Measurements from ENCODE around the gene TULP1. TPM values are rescaled to one million over a fixed set of nuclear protein-coding genes. Genes with fewer than 3 reads are reported as not detected.
"Not testable (repeated sequence)": the region's sequence is repeated elsewhere in the genome, so short reads cannot be mapped to it uniquely, and the experiment has no call there.

The TULP1 gene
- total and polyA plus RNA-seq, 10 donors, result 0.03 to 0.09 (median 0.04) TPM; not detected in 7

GRCh38 chr6:35541836-35542235 lies 29.1 kb upstream of the TULP1 start:
- no peak overlapping the region for H3K27ac ChIP-seq
- intact Hi-C loops (cut with DNase I; ENCODE audit: low total_unique reads), result no loop called here
- H3K36me3 ChIP-seq, result no peaks in the 10 kb centered on the region
- H3K9me3 ChIP-seq, result peaks cover 0 to 21% (median 4%) of the 10 kb centered on the region in 8 donors
- 84 to 94% (median 86%) methylated on average over 2 of the region's 2 CpGs for WGBS, 5 donors
- H3K27me3 ChIP-seq (replicated peaks in 1 of 7), result no peaks in the 10 kb centered on the region
- no peak for TF ChIP-seq CTCF (IDR thresholded peaks at IDR 0.05 in 8 of 11, conservative IDR thresholded peaks at IDR 0.05 in 3 of 11)
- no peak for TF ChIP-seq POLR2AphosphoS5 (IDR thresholded peaks at IDR 0.05)
- TF ChIP-seq POLR2A (IDR thresholded peaks at IDR 0.05), result no peak
- peak; percentile 8 for DNase-seq
- no peaks in the 10 kb centered on the region for H3K4me1 ChIP-seq
- no peak overlapping the region for H3K4me3 ChIP-seq

GRCh38 chr6:35539223-35539622 lies 26.5 kb upstream of the TULP1 start:
- TF ChIP-seq POLR2A (IDR thresholded peaks at IDR 0.05), result no peak
- no peak for TF ChIP-seq CTCF (IDR thresholded peaks at IDR 0.05 in 8 of 11, conservative IDR thresholded peaks at IDR 0.05 in 3 of 11)
- no peak for TF ChIP-seq POLR2AphosphoS5 (IDR thresholded peaks at IDR 0.05)
- Histone ChIP-seq H3K27me3 (replicated peaks in 1 of 7) (peaks cover 0 to 10% (median 0%) of the 10 kb centered on the region in 7 donors), H3K9me3 (peaks cover 0 to 21% (median 4%) of the 10 kb centered on the region in 8 donors), H3K4me3 (no peak overlapping the region), H3K27ac (no peak overlapping the region), H3K36me3 (no peaks in the 10 kb centered on the region), H3K4me1 (no peaks in the 10 kb centered on the region)
- 85 to 93% (median 90%) methylated on average over 3 of the region's 3 CpGs for WGBS, 5 donors
- intact Hi-C loops (cut with DNase I; ENCODE audit: low total_unique reads), result no loop called here
- DNase-seq, result no peak

- H3K27ac ChIP-seq; intact Hi-C loops (cut with DNase I; ENCODE audit: low total_unique reads); DNase-seq; H3K36me3 ChIP-seq; H3K4me3 ChIP-seq; H3K9me3 ChIP-seq; H3K4me1 ChIP-seq; H3K27me3 ChIP-seq (replicated peaks in 1 of 7): not testable (repeated sequence)
- WGBS, 5 donors, result 70 to 92% (median 91%) methylated on average over 6 of the region's 6 CpGs
Measured at GRCh38 chr6:35535847-35536246, 23.2 kb upstream of the TULP1 start.

- no peak for DNase-seq
- intact Hi-C loops (cut with DNase I; ENCODE audit: low total_unique reads), result no loop called here
- Histone ChIP-seq H3K9me3 (no peaks in the 10 kb centered on the region), H3K27ac (no peak overlapping the region), H3K4me1 (no peaks in the 10 kb centered on the region), H3K4me3 (no peak overlapping the region), H3K27me3 (replicated peaks in 1 of 7) (peaks cover 0 to 10% (median 0%) of the 10 kb centered on the region in 7 donors), H3K36me3 (no peaks in the 10 kb centered on the region)
- TF ChIP-seq CTCF (IDR thresholded peaks at IDR 0.05 in 8 of 11, conservative IDR thresholded peaks at IDR 0.05 in 3 of 11), result no peak
- no peak for TF ChIP-seq POLR2A (IDR thresholded peaks at IDR 0.05)
- no peak for TF ChIP-seq POLR2AphosphoS5 (IDR thresholded peaks at IDR 0.05)
- WGBS, 5 donors, result 34 to 57% (median 41%) methylated on average over 11 of the region's 11 CpGs
Measured at GRCh38 chr6:35534407-35535170, 21.9 kb upstream of the TULP1 start.
